Measurements from ENCODE around the gene NCOA1.
"Not testable (repeated sequence)": the region's sequence is repeated elsewhere in the genome, so short reads cannot be mapped to it uniquely, and the experiment has no call there.

NCOA1 gene

DNA sequence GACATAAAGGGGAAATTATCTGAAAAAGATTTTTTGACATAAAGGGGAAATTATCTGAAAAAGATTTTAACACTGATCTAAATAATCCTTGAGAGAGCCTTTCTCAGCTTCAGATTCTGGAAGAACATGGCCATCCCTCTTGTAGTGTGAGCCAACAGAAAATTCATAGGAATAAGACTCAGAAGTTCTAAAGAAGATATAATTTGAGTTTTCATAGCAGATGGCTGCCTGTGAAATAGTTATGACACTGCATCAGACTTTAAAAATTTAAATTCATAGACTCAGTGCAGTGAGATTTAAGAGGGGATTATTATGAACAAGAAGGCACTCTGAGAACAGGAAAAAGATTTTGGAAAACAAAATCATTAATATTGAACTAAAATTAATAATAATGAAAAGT is 50.6 kb downstream of the NCOA1 start:
- no peak for DNase-seq

DNA sequence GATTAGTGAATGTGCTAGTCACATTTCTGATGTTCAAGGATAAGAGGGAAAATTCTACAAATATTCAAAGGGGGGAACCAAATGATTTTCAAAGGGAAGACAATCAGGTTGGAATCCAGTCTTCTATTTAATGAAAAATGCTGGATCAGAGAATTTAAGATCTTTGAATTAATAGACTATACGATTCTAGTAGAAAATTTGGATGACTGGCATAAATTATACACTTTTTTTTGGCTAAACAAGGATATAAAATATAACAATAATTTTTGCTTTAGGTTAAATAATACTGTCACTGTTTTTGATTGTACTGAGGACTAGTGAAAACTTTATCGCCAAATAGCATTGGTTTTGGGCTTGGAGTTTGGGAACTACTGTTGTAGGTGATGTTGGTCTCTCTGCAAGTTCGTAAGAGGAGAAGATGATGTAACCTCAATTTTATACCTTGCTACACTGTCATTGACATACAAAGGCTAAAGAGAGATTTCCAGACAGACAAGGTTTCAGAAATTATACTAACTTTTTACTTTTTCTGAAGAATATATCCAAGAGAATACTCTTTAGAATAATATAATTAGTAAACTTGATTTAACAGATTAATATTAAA is 51.3 kb downstream of the NCOA1 start:
- DNase-seq: no peak

DNA sequence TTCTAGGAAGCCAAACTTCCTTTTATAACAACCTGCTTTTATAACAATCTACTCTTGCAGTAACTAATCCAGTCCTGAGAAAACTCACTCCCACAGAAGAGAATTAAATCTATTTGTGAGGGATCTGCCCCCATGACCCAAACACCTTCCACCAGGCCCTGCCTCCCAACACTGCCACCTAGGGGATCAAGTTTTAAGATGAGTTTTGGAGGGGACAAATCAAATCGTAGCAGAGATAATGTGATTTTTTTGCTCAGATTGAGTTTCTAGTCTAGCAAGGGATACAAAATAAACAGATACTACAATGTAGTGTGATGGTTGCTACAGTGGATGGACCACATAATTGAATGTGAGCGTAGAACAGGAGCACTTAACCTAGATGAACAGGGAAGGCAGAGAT is 52.2 kb downstream of the NCOA1 start:
- no peak for DNase-seq

DNA sequence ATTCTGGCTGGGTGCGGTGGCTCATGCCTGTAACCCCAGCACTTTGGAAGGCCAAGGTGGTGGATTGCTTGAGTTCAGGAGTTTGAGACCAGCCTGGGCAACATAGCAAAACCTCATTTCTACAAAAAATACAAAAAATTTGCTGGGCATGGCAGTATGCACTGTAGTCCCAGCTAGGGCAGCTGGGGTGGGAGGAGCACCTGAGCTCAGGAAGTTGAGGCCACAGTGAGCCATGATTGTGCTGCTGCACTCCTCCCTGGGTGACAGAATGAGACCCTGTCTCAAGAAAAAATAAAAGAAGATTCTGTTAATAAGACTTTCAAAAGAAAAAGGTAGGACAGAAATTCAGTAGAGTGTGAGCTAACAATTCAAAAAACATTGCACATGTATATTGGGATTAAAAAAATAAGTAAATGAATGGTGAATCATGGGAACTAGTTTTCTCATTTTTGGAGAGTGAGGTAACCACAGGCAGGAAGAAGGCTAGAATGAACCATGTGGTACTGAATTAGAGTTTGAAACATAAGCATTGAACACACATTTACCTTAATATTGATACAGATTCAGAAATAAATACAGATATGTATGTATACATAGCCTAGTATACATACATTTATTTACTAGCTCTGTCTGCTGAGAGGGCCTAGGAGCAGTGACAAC is 53.5 kb downstream of the NCOA1 start:
- DNase-seq: no peak

DNA sequence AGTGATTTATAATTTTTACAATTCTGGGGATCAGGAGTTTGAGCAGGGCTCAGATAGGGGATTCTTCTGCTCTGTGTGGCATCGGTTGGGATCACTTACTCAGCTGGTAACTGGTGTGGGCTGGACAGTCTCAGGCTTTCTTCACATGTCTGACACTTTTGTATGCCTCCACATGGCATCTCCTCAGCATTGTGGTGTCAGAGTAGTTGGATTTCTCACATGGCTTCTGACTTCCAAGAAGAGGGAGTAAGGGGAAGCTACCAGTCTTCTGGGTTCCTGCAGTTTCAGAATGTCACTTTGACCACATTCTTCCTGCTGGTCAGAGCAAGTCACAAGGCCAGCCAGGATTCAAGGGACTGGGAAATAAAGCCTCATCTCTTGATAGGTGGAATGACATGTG is 55.6 kb downstream of the NCOA1 start:
- no peak for DNase-seq

DNA sequence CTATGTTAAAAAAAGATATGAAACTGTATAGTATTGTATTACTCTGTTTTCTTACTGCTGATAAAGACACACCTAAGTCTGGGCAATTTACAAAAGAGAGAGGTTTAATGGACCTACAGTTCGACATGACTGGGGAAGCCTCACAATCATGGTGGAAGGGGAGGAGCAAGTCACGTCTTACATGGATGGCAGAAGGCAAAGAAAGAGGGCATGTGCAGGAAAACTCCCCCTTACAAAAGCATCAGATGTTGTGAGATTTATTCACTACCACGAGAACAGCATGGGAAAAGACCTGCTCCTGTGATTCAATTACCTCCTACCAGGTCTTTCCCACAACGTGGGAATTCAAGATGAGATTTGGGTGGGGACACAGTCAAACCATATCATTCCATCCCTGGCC is 57.0 kb downstream of the NCOA1 start:
- DNase-seq: no peak

DNA sequence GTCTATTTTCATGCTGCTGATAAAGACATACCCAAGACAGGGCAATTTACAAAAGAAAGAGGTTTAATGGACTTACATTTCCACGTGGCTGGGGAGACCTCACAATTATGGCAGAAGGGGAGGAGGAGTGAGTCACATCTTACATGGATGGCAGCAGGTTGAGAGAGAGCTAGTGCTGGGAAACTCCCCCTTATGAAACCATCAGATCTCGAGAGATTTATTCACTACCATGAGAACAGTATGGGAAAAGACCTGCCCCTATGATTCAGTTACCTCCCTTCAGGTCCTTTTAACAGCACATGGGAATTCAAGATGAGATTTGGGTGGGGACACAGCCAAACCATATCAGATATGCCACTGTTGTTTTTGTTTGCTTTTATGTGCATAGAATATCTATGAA is 59.2 kb downstream of the NCOA1 start:
- not testable (repeated sequence) for DNase-seq

DNA sequence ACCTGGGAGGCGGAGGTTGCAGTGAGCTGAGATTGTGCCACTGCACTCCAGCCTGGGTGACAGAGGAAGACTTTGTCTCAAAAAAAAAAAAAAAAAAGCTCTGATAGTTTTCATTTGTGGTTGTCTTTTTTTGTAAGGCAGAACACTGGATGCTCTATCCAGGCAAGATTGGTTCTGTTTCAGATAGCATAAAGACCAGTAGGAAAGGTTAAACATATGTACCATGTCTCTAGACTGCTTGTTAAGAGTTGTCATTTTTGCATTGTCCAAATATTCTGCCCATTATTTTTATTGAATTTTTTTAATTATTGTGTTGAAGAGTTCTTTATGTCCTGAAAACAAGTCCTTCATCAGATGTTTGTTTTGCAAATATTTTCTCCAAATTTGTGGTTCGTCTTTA is 60.0 kb downstream of the NCOA1 start:
- no peak for DNase-seq

DNA sequence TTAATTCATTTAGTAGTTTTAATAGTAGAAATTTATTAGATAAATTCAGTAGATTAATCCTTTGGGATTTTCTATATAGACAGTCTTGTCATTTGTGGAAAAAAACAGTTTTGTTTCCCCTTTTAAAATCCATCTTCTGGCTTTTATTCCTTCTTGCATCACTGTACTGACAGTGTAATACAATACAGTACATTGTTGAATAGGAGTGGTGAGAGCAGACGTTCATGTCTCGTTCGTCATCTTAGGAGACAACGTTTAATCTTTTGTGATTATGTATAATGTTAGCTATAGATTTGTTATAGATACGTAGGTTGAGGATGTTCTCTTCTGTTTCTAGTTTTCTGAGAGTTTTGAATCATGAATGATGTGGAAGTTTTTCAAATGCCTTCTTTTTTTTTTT is 61.8 kb downstream of the NCOA1 start:
- no peak for DNase-seq

DNA sequence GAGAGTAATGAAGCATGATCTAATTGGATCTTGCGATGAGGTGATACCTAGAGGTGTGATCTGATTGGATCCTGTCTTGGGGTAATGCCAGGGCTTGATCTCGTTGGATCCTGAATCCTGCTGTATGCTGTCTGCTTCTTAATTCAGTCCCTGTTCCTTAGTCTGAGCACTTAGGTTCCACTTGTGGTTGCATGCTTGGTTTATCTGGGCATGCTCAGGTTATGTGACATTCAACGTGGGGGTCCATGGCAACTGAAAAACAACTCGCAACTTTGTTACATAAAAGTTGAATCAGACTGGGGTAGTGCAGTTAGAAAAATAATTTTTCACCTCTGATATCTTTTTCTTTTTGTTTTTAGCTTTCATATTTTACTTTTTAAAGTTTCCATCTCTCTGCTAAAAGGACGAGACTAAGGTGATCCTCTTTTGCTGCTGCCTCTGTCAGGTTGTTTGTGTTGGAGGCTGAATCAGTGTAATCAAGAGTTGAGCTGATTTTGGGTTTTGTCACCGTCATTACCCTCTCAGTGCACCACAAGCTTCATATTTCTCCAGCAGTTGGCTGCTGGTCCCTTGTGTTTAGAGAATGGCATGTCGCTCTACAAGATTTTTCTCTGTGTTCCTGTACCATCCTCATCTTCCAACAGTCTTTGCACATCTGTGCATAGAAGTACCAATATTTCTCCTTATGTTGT is 67.9 kb downstream of the NCOA1 start:
- no peak for DNase-seq

DNA sequence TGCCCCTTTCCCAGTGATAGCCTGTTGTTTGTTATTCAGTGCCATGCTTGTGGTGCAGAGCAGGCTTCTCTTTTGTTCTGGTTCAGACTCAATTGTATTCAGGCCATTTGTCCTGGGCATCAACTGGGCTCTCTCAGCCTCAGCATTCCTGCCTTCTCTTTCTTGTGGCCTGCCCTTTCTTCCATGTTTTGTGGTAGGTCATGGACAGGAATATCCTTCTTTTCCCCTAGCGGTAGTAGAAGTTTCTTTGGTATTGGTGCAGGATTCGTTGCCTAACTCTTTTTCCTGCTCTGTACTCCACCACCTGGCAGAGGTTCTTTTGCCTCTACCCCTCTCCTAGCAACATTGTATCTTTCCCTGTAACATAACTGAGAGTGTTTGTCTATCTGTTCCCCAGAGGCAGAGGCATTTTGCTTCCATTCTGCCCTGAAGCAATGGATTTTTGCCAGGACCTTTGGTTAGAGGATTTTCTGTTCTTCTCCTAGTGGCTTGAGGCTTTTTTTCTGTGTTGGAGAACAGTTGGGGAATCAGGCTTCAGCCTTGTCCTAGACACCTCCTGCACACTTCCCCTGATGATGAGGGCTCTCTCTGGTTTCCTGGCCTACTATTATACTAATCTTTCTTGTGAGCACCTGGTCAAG is 68.5 kb downstream of the NCOA1 start:
- no peak for DNase-seq

DNA sequence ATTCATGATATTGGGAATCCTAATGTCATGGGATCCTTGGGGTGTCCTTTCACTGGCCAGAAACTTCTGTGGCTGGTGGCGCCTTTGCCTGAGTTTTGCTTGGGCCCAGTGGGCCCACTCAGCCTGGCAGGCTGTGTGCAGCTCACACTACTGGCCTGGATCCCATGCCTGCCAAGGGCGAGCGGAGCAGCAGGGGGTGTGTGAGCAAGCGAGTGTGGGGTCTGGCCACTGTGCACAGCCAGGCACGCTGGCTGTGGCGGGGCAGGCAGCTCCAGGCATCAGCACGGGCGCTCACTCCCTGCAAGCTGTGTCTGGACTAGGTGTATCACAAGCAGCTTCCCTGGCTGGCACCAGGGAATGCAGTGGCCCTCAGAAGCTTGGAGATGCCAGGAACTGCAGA is 74.5 kb downstream of the NCOA1 start:
- DNase-seq: no peak

DNA sequence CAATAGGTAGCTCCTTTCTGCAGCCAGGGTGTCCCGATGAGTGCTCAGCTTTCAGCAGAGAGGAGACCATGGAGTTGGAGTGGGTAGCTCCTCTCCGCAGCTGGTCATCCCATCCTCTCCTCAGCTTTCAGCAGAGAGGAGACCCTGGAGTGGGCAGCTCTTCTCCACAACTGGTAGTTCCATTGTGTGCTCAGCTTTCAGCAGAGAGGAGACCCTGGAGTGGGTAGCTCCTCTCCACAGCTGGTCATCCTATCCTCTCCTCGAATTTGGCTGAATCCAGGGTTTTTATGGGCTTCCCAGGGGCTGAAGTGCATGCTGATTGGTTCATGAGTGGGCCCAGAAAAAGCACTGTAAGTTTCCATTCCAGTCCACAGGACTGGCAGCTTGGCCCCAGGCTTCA is 75.2 kb downstream of the NCOA1 start:
- DNase-seq: no peak

DNA sequence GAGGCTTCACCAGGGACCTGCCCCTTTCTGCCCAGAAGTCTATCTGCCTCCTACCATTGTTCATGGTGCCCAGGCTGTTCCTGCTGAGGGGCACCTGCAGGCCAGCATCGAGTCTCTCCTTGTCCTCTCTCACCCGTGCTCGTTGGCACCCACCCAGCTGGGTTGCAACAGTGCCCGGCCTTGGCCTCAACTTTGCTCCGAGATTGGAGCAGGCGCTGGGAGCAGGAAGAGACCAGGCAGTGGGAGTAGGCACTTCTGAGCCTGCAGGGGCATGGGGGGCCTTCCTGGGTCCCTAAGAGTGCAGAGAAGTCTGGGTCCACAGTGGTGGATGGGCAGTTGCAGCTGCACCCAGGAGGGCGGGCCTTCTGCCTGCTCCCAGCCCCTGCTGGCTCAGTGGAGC is 75.6 kb downstream of the NCOA1 start:
- DNase-seq: no peak

DNA sequence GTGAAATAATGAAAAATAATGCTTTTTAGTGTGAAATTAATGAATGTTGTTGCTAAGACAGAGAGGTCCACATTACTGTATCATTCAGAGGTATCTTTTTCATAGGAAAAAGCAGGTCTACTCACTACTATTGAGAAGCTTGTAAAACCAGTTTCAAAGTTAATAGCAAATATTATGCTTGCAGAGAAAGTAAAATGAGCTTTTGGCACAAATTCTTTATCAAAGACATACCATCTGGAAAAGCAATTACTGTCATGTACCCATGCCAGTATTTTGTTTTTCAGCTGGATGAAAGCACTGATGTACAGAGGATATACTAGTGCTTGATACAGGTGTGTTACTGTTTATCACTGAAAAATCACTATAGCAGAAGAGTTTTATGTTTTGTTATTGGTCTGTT is 77.5 kb downstream of the NCOA1 start:
- DNase-seq: peak in 1 of 3 experiments; percentile 24

DNA sequence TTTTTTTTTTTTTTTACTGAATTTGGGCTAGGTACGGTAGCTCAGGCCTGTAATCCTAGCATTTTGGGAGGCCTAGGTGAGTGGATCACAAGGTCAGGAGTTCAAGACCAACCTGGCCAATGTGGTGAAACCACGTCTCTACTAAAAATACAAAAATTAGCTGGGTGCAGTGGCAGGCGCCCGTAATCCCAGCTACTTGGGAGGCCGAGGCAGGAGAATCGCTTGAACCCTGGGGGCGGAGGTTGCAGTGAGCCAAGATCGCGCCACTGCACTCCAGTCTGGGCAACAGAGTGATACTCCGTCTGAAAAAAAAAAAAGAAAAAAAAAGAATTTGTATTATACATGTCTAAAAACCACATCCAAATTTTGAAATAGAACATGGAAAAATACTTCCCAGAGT is 78.5 kb downstream of the NCOA1 start:
- DNase-seq: not testable (repeated sequence)

DNA sequence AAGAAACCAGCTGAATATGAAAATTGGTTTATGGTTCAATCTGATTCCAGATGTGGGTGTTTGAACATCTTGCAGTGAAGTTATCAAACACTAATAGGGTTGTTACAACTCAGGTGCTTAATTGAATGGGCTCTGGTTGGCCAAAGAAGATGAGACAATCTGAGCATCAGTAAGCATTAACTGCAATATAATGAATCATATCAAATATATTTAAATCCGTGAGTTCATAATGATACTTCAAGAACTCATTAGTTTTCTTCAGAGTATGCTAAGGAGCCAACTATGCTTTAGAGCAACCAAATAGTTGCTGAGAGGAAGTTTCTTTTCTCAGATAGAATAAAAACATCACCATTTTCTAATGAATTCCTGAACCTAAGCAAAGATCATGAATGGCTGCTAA is 79.2 kb downstream of the NCOA1 start:
- DNase-seq: no peak

DNA sequence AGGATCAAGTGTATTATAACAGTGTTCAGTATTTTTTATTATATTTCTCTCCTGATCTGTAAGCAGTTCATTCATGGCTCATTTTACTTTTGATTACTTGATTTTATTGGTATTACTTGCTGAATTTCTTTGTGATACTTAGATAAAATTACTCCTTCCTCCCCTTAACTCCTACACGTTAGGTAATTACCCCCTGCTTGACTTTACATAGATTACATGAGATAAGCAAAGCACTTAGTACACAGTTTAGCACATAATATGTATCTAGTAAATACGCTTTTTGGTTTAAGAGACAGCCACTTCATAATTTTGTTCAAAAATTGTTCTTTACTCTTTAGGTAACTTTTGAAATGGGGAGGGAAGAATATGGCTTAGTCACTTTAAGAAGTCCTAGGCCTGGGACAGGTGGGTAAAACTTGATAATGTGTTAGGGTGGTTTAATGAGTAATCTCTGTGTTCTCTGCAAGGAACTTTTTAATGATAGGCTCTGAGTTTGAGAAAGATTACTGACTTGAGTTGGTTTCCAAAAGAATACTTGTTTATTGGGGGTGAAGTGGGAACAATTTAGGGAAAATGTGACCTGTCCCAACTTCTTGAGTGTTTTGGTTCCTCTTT is 80.9 kb downstream of the NCOA1 start:
- no peak for DNase-seq

DNA sequence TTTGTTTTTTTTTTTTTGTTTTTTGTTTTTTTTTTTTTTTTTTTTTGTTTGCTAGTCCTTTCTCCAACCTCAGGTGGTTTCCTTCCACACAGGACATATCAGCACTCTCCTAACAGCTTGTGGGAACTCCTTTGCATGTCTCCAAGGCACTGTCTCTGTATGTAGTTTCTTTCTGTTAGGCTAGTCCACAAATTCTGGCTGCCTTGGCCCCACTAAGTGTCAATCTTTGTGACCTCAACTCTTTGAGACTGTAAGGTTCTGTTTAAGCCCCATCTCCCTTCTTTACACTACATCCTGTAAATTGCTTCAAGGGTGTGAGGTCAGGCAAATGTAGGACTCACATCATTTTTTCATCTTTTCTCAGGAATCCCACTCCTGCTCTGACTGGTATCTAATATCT is 85.1 kb downstream of the NCOA1 start:
- DNase-seq: no peak

DNA sequence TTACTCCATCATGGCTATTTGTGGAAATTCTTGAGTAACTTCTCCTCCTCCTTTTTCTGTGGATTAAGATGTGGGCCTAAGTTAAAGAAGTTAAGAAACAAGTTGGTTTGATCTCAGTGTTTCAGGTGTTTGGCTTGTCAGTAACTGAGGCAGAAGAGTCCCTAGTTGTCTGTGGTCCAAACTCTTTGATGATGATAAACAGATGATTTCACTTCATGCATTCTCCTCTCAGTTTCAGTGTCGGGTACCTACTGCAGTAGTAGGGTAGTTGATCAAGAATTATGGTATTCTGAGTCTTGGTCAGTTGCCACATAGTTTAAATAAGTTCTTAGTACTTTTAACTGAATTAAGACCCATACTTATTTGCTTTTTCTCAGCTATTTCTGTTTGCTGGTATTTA is 85.6 kb downstream of the NCOA1 start:
- DNase-seq: no peak

DNA sequence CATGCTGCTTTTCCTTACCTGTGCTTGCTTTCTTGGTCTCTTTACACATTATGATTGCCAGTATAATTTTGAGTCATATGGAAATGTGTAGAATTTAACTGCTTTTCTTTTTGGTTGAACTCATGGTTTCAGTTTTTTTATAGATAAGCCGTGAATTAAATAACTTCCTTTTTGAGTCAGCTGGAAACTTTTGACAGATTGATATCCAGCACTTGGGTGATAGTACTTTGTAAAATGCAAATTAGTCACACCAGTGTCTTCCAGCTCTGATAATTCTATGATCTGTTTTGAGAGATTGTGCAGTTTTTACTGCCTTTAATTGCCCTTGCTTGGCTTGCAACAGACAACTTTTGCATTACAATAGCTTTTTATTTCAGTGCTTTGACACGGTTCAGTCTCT is 86.4 kb downstream of the NCOA1 start:
- DNase-seq: no peak

DNA sequence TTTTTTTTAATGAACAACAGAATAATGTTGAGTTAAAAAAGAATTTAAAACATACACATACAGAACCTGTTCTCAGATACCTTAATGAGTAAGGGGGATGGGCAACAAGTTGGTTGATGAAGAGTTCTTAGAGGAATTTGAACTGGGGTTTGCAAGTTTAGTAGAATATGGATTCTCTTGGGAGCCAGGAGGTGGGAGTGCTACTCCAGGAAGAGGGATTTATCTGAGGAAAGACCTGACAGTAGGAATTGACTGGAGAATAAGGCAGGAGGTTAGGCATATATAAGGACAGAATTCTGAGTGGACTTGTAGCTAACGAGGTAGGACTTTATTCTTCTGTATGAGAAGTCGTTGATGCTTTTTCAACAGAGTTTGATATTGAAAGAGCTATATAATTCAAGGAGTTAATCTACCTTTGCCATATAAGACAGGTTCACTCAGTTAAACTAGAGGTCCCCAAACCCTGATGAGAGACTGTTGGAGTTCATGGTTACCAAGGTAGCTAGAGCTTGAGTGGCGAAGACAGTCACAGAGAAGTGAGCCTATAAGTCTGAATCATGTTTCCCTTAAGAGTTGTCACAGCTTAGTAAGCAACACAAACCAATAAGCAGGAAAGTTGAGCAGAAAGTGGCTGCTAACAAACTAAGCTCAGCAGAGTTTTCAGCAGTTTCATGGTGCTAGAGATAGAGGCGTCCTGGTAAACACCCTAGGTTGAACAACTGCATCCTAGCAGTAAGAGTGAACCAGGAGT is 88.2 kb downstream of the NCOA1 start:
- no peak for DNase-seq

DNA sequence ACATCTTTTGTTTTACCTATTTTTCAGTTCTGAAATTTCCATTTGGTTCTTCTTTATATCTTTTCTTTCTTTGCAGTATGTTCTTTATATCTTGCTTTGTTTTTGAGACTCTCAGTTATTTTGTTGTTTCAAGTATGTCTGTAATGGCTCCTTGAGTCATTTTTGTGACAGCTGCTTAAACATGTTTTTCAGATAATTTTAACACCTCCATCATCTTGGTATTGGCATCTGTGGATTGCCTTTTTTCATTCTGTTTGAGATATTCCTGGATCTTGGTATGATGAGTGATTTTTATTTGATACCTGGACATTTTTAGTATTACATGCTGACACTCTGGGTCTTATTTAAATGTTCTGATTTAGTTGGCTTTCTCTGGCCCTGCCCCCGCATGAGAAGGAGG is 89.5 kb downstream of the NCOA1 start:
- DNase-seq: no peak

Data from NCI-H1417 (cell line).